ENCODE data around the gene SLC25A47. TPM values are rescaled to one million over a fixed set of nuclear protein-coding genes. Genes with fewer than 3 reads are reported as not detected.
"Not testable (repeated sequence)": the region's sequence is repeated elsewhere in the genome, so short reads cannot be mapped to it uniquely, and the experiment has no call there.

The SLC25A47 gene
- total and polyA plus RNA-seq, 2 experiments from 2014 or later, result not detected

DNA sequence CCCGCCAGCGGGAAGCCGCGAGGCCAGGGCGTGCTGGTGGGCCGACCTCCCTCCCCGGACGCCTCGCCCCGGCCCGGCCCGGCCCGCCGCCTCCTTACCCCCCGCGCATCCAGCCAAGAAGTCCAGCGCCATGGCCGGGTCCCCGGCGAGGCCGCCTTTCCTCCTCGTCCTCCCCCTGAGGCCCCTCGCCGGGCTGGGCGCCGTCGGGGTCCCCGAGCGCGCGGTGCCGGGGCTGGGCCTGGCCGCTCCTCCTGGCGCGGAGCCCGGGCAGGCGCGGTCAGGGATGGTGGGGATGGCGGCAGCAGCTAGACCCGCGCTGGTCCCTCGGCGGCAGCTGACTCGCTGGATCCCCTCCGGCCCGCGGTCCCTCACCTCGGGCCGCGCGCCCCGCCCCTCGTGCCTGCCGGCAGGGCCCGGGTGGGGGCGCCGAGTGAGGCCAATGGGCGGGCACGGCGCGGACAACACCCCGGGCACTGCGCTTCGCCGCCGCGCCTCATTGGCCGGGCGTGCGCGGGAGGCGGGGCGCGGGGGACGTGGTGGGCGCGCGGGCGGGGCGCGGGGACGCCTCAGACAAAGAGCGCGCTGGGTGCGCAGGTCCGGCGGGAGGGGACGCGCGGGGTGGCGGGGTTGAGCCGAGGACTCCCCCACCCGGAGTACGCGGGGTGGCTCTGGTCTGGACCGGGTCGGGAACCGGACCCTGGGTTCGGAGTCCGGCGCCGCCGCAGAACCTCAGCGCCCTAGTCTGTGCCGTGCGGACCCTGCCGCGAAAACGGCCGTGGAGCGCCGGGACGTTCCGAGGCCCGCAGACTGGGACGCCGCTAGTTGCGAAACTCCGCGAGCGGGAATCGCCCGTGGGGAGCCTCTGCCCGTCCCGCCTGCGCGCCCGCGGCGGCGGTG is 16.8 kb upstream of the SLC25A47 start, which contains the start of gene SLC25A29:
Gene SLC25A29, minus strand, starts transcription at position 344 of the 897 bp plus-strand sequence. Its CDS starts 212 bp downstream, at position 132.
- TF ChIP-seq EZH2phosphoT487 (IDR thresholded peaks at IDR 0.05; ENCODE audit: insufficient read depth, low read depth), result no peak
- TF ChIP-seq EZH2 (IDR thresholded peaks at IDR 0.05; ENCODE audit: insufficient read depth, poor library complexity, severe bottlenecking), result no peak
- in situ Hi-C loops (cut with MboI), result no loop called here
- Histone ChIP-seq H3K27ac (no peak within 1 kb of the TSS), H3K4me3 (peak within 1 kb of the TSS; percentile 77), H3K9ac (peak within 1 kb of the TSS; percentile 72), H3K36me3 (ENCODE audit: low read depth) (no peaks in the 10 kb centered on the region), H3K27me3 (replicated peaks; ENCODE audit: insufficient read depth) (no peaks in the 10 kb centered on the region), H4K20me1 (ENCODE audit: insufficient read depth) (no peaks in the 10 kb centered on the region), H3K4me2 (ENCODE audit: unreplicated experiment) (peak within 1 kb of the TSS; percentile 82), H3F3A (ENCODE audit: insufficient read depth) (no peaks in the 10 kb centered on the region), H3K4me1 (ENCODE audit: insufficient read depth) (no peaks in the 10 kb centered on the region), H3K9me2 (ENCODE audit: insufficient read depth) (no peaks in the 10 kb centered on the region), H3K79me2 (ENCODE audit: insufficient read depth) (no peaks in the 10 kb centered on the region), H2AFZ (peak within 1 kb of the TSS; percentile 76), H3K9me3 (ENCODE audit: low read depth) (no peaks in the 10 kb centered on the region)
- DNase-seq, result peak; percentile 94
- 1 to 2% methylated on average over 58 to 101 of the region's 131 CpGs for WGBS, 2 experiments (ENCODE audit: low coverage in 1 of 2, low lambda C conversion rate in 2 of 2, missing lambda C conversion rate in 2 of 2)

DNA sequence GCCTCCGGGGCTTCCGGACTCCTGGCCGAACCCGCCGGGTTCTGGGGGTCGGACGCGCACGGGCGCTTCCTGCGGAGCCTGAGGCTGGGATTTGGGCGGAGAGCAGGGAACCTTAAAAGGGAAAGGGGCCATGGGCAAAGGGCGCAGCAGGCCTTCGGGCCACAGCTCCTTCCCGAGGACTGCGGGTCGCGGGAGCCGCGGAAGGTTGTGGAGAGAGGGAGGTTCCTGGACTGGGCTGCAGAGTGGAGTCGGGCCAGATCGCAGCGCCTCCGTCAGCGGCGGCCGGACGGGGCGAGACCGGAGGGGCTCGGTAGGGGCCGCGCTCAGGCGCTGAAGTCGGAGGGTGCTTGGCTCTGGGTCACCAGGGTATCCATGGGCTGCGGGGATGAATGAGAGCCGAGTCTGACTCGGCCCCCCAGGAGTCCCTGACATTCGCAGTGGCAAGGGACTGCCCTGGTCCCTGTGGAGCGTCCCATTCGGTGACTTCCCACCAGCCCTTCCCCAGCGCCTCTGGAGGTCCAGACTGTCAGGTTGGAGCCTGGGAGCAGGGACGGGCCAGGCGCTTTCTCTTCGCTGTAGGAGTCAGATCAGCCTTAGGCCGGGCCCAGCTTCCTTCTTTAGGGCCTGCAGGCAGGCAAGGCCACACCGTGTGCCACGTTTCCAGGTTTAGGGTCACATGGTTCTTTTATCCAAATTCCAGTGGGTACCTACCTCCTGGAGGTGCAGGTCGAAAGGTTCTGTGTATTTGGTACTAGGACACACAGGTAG is 16.0 kb upstream of the SLC25A47 start:
- in situ Hi-C loops (cut with MboI), result no loop called here
- no peaks in the 10 kb centered on the region for H3K9me3 ChIP-seq (ENCODE audit: low read depth)
- H3K79me2 ChIP-seq (ENCODE audit: insufficient read depth), result no peaks in the 10 kb centered on the region
- no peak overlapping the region for H3K27ac ChIP-seq
- no peaks in the 10 kb centered on the region for H3K4me1 ChIP-seq (ENCODE audit: insufficient read depth)
- no peaks in the 10 kb centered on the region for H4K20me1 ChIP-seq (ENCODE audit: insufficient read depth)
- no peaks in the 10 kb centered on the region for H3F3A ChIP-seq (ENCODE audit: insufficient read depth)
- peak overlapping the region; percentile 77 for H3K4me3 ChIP-seq
- 0 out of 2 replicates have a peak, but pooled peaks cover 3% of the 10 kb centered on the region for H3K27me3 ChIP-seq (replicated peaks; ENCODE audit: insufficient read depth)
- WGBS, 2 experiments (ENCODE audit: low coverage in 1 of 2, low lambda C conversion rate in 2 of 2, missing lambda C conversion rate in 2 of 2), result 13 to 15% methylated on average over 42 to 48 of the region's 49 CpGs
- peak overlapping the region; percentile 82 for H3K4me2 ChIP-seq (ENCODE audit: unreplicated experiment)
- TF ChIP-seq EZH2phosphoT487 (IDR thresholded peaks at IDR 0.05; ENCODE audit: insufficient read depth, low read depth), result no peak
- no peak for TF ChIP-seq EZH2 (IDR thresholded peaks at IDR 0.05; ENCODE audit: insufficient read depth, poor library complexity, severe bottlenecking)
- H2AFZ ChIP-seq, result peak overlapping the region; percentile 76
- H3K9me2 ChIP-seq (ENCODE audit: insufficient read depth), result no peaks in the 10 kb centered on the region
- H3K36me3 ChIP-seq (ENCODE audit: low read depth), result no peaks in the 10 kb centered on the region
- DNase-seq, result peak; percentile 19
- H3K9ac ChIP-seq, result peak overlapping the region; percentile 72

DNA sequence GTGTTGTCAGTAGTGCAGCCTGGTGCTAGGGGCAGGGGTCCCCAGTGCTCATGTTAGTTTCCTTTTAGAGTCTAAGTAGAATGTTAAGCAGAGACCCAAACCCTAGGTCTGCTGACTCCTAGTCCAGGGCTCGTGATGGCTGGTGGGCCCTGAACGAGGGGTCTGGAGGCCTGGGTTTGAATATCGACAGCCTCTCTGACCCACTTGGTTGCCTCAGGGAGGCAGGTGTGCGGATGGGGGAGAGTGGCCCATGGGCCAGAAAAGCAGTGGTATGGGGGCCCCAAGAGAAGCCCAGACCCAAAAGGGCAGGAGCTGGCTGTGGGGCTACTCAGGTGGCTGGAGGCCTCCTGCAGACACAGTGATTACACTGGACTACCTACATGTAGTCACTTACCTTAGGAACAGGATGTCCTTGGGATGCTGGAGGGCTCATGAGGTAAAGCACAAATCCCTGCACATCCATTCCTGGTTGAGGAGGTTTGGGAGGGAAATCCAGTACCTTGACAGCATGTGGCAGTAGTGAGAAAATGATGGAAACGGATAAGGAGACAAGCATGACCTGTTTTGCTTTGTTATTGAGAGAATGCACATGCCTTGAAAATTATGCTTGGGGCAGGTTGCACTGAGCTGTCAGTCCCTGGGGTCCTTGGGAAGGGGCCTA is 15.2 kb upstream of the SLC25A47 start:
- Histone ChIP-seq H3K27ac (no peak overlapping the region), H3F3A (ENCODE audit: insufficient read depth) (no peaks in the 10 kb centered on the region), H4K20me1 (ENCODE audit: insufficient read depth) (no peaks in the 10 kb centered on the region), H3K9me3 (ENCODE audit: low read depth) (no peaks in the 10 kb centered on the region), H3K4me1 (ENCODE audit: insufficient read depth) (no peaks in the 10 kb centered on the region), H3K9me2 (ENCODE audit: insufficient read depth) (no peaks in the 10 kb centered on the region), H3K79me2 (ENCODE audit: insufficient read depth) (no peaks in the 10 kb centered on the region), H3K36me3 (ENCODE audit: low read depth) (no peaks in the 10 kb centered on the region), H2AFZ (no peak overlapping the region), H3K4me2 (ENCODE audit: unreplicated experiment) (no peak overlapping the region), H3K27me3 (replicated peaks; ENCODE audit: insufficient read depth) (0 out of 2 replicates have a peak, but pooled peaks cover 10% of the 10 kb centered on the region), H3K4me3 (no peak overlapping the region), H3K9ac (no peak overlapping the region)
- no peak for DNase-seq
- WGBS, 2 experiments (ENCODE audit: low coverage in 1 of 2, low lambda C conversion rate in 2 of 2, missing lambda C conversion rate in 2 of 2), result 86 to 90% methylated on average over 5 of the region's 5 CpGs
- no peak for TF ChIP-seq EZH2phosphoT487 (IDR thresholded peaks at IDR 0.05; ENCODE audit: insufficient read depth, low read depth)
- no peak for TF ChIP-seq EZH2 (IDR thresholded peaks at IDR 0.05; ENCODE audit: insufficient read depth, poor library complexity, severe bottlenecking)
- in situ Hi-C loops (cut with MboI), result no loop called here

DNA sequence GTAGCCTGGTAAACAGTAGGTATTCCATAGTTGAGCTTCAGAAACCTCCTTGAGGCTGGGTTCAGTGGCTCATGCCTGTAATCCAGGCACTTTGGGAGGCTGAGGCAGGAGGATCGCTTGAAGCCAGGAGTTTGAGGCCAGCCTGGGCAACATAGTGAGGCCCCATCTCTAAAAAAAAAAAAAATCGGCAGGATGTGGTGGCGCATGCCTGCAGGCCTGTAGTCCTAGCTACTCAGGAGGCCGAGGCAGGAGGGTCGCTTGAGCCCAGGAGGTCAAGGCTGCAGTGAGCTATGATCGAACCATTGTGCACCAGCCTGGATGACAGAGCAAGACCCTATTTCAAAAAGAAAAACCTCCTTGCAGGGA is 14.7 kb upstream of the SLC25A47 start:
- H2AFZ ChIP-seq; H4K20me1 ChIP-seq (ENCODE audit: insufficient read depth); H3K9me3 ChIP-seq (ENCODE audit: low read depth); H3K4me2 ChIP-seq (ENCODE audit: unreplicated experiment); in situ Hi-C loops (cut with MboI); H3K9ac ChIP-seq; H3K9me2 ChIP-seq (ENCODE audit: insufficient read depth); H3K4me3 ChIP-seq; H3K36me3 ChIP-seq (ENCODE audit: low read depth); H3K79me2 ChIP-seq (ENCODE audit: insufficient read depth); DNase-seq; H3F3A ChIP-seq (ENCODE audit: insufficient read depth); H3K27ac ChIP-seq; H3K4me1 ChIP-seq (ENCODE audit: insufficient read depth): not testable (repeated sequence)
- 74 to 84% methylated on average over 5 to 6 of the region's 6 CpGs for WGBS, 2 experiments (ENCODE audit: low coverage in 1 of 2, low lambda C conversion rate in 2 of 2, missing lambda C conversion rate in 2 of 2)
- H3K27me3 ChIP-seq (replicated peaks; ENCODE audit: insufficient read depth), result 0 out of 2 replicates have a peak, but pooled peaks cover 10% of the 10 kb centered on the region
